GM21619 (cell line): ENCODE data around the gene THRB.
"Not testable (repeated sequence)": the region's sequence is repeated elsewhere in the genome, so short reads cannot be mapped to it uniquely, and the experiment has no call there.

ENCODE experiments used
- ATAC-seq: cut with Tn5 transposase; IDR thresholded peaks from one replicate; pipeline ENCODE4 v1.9.1; 2021; ENCODE audit not compliant: unreplicated experiment

THRB gene

DNA sequence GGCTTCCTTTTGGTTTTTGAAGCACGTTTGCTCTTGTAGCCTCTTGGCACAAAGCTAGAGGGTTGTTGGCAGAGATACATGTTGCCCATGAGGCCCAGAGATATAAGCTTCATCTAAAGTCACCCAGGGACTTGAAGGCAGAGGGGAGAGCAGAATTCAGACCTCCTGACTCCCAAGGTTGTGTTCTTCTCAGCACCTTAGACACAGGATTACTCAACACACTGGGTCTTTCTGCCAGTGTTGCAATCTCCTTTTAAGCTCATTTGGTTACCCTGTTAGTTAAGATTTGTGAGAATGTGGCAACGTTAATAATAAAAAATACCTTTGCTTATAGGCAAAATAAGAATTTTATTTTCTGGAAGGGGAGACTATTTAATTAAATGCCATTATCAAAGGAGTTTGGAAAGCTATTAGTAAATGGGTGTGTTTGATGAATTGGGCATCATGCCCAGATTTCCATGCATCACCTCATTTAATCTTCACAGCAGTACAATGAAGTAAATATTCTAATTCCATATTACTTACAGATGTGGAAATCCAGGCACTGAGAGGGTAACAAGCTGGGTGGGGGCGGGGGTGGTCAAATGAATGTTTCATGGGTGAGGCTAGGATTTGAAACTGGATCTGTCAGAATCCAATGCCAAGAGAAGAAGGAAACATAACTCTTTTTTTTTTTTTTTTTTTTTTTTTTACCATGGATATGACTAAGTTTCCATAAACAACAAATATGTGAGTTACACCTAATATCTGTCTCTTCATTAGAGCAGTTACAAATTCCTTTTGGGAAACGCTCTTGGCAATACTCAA lies 366.2 kb downstream of the THRB start:
- no peak for ATAC-seq

DNA sequence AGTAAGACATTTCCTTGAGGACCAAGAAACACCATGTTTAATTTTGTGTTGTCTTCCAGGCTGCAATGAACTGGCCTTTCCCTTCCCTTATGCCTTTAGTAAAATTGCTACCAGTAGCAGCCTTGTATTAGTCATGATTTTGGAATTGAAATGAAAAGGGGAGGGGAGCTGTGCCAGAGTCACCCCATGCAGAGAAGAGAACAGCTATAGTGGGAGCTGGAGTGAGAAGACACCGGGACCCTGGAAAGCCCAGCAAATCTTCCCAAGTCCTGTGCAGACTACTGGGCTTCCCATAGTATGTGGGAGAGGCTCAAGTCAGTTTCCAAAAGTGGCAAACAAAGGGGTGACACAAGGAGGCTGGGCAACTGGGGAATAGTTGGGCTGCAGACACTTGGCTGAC lies 371.1 kb downstream of the THRB start:
- ATAC-seq: no peak

DNA sequence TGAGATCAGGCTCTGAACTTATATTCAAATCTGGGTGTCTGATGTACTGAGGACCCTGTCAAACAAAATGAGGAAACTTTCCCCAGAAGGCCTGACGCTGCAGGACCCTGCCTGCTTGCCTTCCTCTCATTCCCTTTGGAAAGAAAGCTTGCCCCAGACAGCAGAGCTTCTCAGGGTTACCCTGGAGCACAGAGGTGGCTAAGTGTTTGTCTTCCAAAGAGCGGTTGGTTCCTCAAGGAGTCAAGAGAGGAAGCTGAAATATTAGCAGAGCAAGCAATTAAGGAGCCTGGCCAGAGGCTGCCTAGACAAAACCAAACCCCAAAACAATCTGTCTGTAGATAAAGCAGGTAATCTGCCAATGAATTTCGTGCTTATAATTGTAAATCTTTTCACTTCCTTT lies 374.2 kb downstream of the THRB start:
- ATAC-seq: no peak

DNA sequence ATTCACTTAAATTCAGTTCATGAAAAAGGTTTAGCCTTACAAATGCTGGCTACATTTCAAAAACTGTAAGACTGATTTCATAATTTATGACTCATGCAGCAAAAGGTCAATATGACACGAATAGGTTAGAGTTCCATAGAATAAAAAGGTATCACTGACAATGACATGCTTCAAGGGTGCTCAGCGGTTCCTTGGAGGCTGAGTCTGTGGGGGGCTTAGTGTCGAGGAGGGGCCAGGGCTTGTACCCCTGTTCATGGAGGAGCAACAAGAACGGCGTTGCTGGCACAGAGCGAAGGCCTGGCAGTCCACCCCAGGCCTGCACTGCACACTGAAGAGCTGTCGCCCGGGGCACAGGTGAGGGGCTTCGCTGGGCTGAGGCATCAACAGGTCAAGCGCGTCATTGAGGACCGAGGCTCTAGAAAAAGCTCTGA lies 375.3 kb downstream of the THRB start:
- no peak for ATAC-seq

DNA sequence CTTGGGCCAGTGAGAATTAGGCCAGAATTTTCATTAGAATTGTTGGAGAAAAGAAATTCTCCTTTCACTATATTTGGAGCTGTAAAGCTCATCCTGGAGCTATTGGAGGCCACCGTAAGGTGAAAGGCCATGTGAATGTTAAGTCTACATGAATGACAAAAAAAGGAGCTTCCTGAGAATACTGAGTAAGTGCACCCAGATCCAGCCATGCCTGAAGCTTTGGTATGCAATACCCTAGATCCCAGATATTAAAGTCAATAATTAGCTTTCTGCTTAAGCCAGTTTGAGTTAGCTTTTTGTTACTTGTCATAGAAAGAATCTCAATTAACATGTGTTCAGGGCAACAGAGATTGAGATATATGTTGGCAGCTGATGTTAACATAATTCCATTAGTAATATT lies 377.1 kb downstream of the THRB start:
- ATAC-seq: no peak

DNA sequence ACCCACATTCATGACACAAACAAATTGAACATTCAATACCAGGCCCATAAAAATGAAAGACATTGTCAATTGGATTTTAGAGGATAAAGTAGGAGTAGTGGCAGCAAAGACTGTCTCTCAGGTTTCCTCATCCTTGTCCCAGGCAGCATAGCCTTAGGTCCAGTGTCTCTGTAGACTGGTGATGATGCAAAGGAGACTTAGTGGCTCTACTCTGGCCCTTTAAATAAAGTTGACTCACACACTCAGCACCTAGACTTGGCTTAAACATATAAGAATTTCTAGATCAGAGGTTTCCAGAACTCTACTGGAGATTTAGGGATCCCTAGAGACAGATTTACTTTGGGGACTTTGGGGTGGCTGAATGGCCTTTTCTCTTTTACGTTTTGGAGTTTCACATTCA lies 382.9 kb downstream of the THRB start:
- no peak for ATAC-seq

DNA sequence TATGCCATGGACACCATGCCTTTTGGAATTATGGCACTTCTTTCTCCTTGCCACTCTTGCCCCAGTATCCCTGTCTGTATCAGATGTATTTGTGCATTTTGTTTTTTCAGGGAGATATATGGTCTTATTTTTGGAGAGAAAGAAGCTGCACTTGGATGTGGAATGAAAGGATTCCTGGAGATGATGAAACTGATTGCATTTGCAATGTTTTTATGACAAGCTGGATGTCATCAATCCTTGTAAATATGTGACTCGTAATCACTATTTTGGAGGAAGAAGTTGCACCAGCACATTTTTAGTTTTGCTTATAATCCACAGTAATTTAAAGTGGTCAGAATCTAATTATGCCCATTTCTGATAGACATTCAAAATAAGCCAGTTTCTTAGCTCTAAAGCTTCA lies 384.6 kb downstream of the THRB start:
- no peak for ATAC-seq

DNA sequence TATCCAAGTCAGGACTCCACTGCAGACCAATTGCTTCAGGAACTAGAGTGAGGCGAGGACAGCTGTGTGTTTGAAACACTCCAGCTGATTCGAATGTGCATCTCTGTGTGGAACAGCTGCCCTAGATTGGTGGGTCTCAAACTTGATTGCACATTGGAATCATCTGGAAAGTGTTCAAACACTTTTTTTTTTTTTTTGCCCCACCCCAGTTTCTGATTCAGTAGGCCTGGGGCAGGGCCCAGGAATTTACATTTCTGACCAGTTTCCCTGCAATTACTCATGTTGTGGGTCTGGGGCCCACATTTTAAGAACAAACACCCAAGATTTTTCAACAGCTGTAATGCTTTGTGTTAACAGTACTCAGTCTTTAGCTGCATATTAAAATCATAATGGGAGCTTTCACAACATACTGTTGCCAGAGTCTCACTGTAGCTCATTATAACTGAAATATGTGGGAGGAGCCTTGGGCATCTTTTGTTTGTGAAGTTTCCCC lies 392.9 kb downstream of the THRB start:
- ATAC-seq: no peak

DNA sequence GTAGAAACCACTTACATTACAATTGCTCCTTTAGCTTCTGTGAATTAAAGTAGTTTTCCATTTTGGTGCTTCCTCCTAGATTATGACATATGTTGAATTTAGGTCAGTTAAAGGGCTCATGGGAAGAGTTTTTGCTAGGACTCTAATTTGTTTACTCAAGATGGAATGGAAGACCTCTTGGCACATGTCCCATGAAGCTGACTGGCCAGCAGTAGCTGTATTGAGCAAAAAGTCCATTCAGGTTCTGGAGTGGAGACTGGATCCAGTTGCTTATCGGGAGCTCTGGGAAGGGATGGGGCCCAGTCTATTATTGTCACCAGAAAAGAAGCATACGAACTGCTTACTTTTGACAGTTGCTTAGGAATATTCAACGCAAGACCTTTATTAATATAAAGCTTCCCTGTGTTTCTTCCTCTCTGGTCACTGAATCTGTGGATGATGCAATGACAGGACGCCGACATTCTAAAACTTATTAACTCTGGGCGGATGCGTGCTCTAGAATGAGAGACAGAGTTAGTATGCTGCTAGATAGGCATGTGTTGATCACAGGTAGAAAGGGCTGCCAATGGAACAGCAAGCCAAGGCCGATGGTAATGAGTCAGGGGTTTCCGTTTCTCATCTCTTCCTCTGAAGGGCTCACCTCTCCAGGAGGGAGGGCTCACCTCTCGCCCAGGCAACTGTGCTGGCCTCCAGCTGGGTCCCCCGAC lies 393.8 kb downstream of the THRB start:
- ATAC-seq: no peak

DNA sequence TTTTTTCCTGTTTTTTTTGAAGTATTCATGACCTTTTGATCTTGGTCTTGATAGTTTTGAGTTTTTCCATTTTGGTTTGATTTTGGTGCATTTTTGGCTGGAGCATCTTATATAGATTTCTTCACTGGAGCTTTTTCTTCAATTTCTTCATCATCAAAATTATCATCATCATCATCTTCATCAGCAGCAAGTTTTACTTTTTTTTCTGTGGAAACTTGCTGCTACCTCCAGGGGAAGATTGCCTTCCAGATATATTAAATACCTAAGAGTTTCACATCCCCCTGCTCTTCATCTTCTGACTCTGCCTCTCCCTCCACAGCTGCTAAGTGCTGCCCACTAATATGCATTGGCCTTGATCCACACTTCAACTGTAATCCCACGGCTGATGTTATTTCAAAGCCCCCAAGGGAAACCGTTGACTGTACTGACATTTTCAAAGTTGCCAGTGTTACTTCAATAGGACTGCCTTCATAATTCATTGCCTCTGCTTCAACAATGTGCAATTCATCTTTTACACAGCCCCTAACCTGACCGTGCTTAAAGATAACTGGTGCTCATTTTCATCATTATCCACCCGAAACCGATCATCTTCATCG lies 397.9 kb downstream of the THRB start:
- no peak for ATAC-seq

DNA sequence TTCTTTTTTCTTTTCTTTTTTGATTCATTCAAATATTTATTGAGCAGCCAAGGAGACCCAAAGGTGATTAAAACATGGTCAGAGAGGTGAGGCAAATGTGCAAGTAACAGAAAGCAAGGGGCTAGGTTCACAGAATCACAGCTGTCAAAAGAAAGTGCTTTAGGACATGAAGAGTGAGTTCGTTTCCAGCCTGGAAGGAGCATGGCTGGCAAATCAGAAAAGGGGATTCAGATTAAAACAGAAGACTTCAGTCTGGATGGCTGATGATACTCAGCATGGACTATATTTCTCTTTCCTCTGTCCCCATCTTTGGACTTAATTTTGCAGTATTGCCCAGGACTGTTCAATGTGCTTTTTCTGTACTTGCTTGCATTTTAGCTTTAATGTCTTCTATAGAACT lies 398.4 kb downstream of the THRB start:
- no peak for ATAC-seq

DNA sequence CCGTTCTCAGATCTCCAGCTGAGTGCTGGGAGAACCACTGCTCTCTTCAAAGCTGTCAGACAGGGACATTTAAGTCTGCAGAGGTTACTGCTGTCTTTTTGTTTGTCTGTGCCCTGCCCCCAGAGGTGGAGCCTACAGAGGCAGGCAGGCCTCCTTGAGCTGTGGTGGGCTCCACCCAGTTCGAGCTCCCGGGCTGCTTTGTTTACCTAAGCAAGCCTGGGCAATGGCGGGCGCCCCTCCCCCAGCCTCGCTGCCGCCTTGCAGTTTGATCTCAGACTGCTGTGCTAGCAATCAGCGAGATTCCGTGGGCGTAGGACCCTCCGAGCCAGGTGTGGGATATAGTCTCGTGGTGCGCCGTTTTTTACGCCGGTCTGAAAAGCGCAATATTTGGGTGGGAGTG lies 399.8 kb downstream of the THRB start:
- not testable (repeated sequence) for ATAC-seq

DNA sequence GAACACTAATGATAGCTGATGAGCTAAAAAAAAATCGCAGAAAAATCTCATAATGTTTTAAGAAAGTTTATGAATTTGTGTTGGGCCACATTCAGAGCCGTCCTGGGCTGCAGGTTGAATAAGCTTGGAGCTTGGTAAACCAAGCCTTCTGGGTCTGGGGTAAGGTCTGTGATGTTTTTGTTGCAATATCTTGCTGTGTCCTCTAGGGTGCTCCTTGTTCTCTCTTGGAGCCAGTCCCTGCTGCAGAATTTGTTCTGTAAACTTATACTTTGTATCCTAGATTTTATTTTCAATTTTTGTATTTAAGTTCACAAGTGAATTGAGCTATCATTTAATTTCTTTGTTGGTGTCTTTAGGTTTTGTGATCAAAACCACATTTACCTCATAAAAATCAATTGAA lies 405.9 kb downstream of the THRB start:
- peak; percentile 79 for ATAC-seq

DNA sequence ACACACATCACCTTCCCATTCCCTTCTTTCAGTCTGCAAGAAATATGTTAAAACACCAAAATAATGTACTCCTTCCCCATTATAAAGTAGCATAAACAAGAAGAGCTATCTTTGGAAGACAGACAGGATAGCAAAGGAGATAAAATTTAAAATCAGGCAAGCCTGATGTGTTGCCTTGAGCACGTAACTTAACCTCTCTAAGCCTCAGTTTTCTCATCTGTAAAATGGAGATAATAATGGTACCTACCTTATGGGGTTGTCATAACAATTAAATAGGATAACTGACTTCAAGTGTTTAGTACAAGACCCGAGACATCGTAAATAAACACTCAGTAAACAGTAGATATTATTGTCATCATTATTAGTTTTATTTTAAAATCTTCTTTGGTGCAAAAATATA lies 407.2 kb downstream of the THRB start:
- no peak for ATAC-seq

DNA sequence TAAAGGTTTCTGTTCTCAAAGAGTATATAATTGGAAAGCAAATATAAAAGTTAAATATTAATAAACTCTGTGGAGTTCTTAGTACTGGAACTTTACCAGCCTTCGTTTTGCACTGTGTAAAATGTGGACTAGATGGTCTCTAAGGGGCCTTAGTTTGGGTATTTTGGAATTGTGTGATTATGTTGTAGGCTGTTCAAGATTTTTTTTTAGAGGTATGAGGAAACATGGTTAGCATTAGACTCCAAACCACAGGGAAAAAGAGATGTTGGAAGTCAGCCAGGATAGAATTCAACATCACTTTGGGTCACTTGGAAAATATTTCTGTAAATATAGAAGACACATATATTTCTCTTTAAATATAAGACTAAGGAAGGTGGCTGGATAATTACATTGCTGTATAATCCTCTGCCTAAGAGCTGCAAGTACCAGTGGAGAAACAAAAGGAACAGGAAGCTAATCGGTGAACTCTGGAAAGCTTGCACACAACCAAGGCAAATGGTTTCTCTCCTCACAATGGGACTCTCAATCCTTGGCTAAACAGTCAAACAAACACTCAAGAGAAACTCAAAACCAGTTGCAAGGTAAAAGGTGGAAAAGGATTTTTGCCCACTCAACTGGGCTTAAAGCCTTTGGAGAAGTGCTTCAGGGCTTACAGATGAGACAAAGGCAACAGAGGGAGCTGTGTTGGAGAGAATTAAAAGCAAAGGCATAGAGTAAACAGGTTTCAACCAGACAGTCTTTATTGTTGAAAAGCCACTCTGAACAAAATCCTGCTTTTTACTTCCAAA lies 407.8 kb downstream of the THRB start:
- ATAC-seq: no peak

DNA sequence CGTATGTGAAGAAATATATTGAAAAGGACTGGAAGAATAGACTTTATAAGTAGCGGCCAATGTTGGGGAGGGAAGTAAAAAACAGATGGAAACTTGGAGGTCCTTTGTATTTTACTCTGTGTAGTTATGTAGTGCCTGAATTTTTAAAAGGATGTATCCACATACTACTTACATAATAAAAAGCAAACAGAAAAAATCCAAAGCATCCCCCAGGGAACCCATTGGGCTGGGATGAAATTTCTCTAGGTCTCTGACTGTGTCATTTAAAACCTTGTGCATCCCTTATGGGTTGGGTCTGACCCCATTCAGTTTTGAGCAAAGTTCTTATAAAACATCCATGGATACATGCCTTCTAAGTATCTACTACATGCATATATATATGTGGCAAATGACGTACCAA lies 408.4 kb downstream of the THRB start:
- no peak for ATAC-seq

DNA sequence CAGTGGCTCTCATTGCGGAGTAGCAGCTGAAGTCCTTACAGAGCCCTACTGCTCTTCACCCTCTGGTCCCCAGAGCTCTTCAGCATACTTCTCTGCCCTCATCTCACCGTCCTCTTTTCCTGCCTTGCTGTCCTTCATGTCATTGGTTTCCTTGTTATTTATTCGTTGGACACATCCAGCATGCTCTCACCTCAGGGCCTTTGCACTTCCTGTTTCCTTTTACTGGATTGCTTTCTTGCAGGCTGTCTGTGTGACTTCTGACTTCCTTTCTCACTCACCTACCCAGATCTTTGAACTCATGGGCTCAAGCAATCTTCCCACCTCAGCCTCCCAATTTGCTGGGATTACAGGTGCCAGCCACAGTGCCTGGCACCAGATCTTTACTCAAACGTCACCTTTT lies 422.5 kb downstream of the THRB start:
- ATAC-seq: no peak

DNA sequence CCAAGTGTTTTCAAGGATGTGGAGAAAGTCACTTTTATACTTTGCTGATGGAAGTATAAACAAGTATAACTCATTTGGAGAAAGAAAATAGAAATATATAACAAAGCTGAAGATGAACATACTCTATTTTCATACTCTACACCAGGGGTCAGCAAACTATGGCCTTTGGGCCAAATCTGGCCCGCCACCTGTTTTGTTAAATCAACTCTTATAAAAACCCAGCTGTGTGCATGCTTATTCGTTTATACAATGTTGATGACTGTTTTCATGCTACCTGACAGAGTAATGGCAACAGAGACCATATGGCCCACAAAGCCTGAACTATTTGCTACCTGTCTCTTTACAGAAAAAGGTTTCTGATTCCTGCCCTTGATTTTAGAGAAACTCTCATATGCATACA lies 425.6 kb downstream of the THRB start:
- no peak for ATAC-seq

DNA sequence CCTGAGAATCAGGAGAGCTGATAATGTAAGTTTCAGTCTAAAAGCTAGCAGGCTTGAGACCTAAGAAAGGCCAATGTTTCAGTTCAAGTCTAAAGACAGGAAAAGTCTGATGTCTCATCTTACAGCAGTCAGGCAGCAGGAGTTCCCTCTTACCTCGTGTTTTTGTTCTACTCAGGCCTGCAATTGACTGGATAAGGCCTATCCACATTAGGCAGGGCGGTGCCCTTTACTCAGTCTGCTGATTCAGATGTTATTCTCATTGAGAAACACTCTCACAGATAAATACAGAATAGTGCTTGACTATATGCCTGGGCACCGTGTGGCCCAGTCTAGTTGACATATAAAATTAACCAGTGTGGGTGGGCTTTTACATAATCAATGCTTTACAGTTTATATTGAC lies 427.2 kb downstream of the THRB start:
- no peak for ATAC-seq
